ENCODE results near the gene PTPRG.

DNA sequence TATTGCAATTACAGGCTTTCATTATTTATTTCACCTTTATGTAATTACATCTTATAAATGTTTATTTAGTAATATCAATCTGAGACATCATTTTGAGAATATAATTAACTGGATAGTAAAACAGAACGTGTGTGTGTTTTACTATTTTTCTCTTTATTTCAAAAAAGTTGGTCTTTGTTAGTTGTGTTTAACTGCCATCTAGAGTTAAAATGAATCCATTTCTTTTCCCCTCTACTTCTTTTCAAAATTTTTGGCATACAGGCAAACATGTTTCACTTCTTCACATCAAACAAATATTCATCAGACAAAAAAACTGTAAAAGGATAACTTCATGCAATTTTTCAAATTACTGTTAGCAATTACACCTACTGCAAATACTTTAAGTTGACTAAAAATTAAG lies 750.8 kb downstream of the PTPRG start:
- TF ChIP-seq, protein P1, sequence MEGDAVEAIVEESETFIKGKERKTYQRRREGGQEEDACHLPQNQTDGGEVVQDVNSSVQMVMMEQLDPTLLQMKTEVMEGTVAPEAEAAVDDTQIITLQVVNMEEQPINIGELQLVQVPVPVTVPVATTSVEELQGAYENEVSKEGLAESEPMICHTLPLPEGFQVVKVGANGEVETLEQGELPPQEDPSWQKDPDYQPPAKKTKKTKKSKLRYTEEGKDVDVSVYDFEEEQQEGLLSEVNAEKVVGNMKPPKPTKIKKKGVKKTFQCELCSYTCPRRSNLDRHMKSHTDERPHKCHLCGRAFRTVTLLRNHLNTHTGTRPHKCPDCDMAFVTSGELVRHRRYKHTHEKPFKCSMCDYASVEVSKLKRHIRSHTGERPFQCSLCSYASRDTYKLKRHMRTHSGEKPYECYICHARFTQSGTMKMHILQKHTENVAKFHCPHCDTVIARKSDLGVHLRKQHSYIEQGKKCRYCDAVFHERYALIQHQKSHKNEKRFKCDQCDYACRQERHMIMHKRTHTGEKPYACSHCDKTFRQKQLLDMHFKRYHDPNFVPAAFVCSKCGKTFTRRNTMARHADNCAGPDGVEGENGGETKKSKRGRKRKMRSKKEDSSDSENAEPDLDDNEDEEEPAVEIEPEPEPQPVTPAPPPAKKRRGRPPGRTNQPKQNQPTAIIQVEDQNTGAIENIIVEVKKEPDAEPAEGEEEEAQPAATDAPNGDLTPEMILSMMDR (optimal IDR thresholded peaks at IDR 0.05 in 1 of 3, IDR thresholded peaks at IDR 0.05 in 1 of 3, conservative IDR thresholded peaks at IDR 0.05 in 1 of 3; ENCODE audit: extremely low read depth in 1 of 3, insufficient read depth in 2 of 3, low read length in 3 of 3), result no peak
- no peak for TF ChIP-seq EZH2 (IDR thresholded peaks at IDR 0.05; ENCODE audit: low read length)

All from keratinocyte (primary cell).